Measurements from ENCODE around the gene PIAS4. TPM values are rescaled to one million over a fixed set of nuclear protein-coding genes. Genes with fewer than 3 reads are reported as not detected.
A peak's percentile ranks its signal among the peaks of the same experiment; 100 is the strongest.

PIAS4 gene
- total RNA-seq, 1 donor from 2014 or later = 36.4 TPM

- Mint-ChIP-seq H3K27ac (no peak overlapping the region), H3K4me1 (peaks cover 40% of the 10 kb centered on the region), H3K4me3 (no peak overlapping the region), H3K9me3 (no peaks in the 10 kb centered on the region), H3K27me3 (no peaks in the 10 kb centered on the region), H3K36me3 (ENCODE audit: low read depth) (peaks cover 32% of the 10 kb centered on the region)
- no peak for DNase-seq
- intact Hi-C loops (cut with micrococcal nuclease) = no loop called here
- no peak for TF ChIP-seq CTCF (IDR thresholded peaks at IDR 0.05)
- ATAC-seq (ENCODE audit: low read depth) = no peak
- ChIA-PET CTCF (interaction anchor here (1.0 kb wide), 1 partner anchor 127 kb away, joined by 3 read pairs; no protein-coding TSS in a partner anchor), POLR2A (interaction anchor here (1.0 kb wide), 1 partner anchor 29 kb away, joined by 3 read pairs; no protein-coding TSS in a partner anchor)
These were observed 5.6 kb downstream of the PIAS4 start for GRCh38 chr19:4012975-4013634.

GRCh38 chr19:4013886-4014540 lies 6.5 kb downstream of the PIAS4 start:
- peaks cover 35% of the 10 kb centered on the region for H3K4me1 Mint-ChIP-seq
- ATAC-seq (ENCODE audit: low read depth) (no peak), DNase-seq (no peak)
- TF ChIP-seq CTCF (IDR thresholded peaks at IDR 0.05) = no peak
- H3K9me3 Mint-ChIP-seq = no peaks in the 10 kb centered on the region
- H3K27ac Mint-ChIP-seq = no peak overlapping the region
- ChIA-PET POLR2A (no interaction called here), CTCF (no interaction called here)
- intact Hi-C loops (cut with micrococcal nuclease) = no loop called here
- no peak overlapping the region for H3K4me3 Mint-ChIP-seq
- H3K36me3 Mint-ChIP-seq (ENCODE audit: low read depth) = peaks cover 36% of the 10 kb centered on the region
- no peaks in the 10 kb centered on the region for H3K27me3 Mint-ChIP-seq

GRCh38 chr19:4014541-4015491 lies 7.3 kb downstream of the PIAS4 start:
- ATAC-seq (ENCODE audit: low read depth) (peak; percentile 75), DNase-seq (peak; percentile 34)
- H3K4me3 Mint-ChIP-seq = no peak overlapping the region
- TF ChIP-seq CTCF (IDR thresholded peaks at IDR 0.05) = no peak
- no peaks in the 10 kb centered on the region for H3K27me3 Mint-ChIP-seq
- ChIA-PET POLR2A (interaction anchor here (0.5 kb wide), 1 partner anchor 204 kb away, joined by 3 read pairs; no protein-coding TSS in a partner anchor), CTCF (no interaction called here)
- H3K4me1 Mint-ChIP-seq = peaks cover 27% of the 10 kb centered on the region
- intact Hi-C loops (cut with micrococcal nuclease) = no loop called here
- no peak overlapping the region for H3K27ac Mint-ChIP-seq
- peaks cover 36% of the 10 kb centered on the region for H3K36me3 Mint-ChIP-seq (ENCODE audit: low read depth)
- no peaks in the 10 kb centered on the region for H3K9me3 Mint-ChIP-seq

GRCh38 chr19:4015705-4016402 lies 8.3 kb downstream of the PIAS4 start:
- ATAC-seq (ENCODE audit: low read depth) (no peak), DNase-seq (no peak)
- H3K4me1 Mint-ChIP-seq = peaks cover 21% of the 10 kb centered on the region
- no peak for TF ChIP-seq CTCF (IDR thresholded peaks at IDR 0.05)
- H3K36me3 Mint-ChIP-seq (ENCODE audit: low read depth) = peaks cover 42% of the 10 kb centered on the region
- H3K27me3 Mint-ChIP-seq = no peaks in the 10 kb centered on the region
- no peak overlapping the region for H3K4me3 Mint-ChIP-seq
- H3K27ac Mint-ChIP-seq = no peak overlapping the region
- POLR2A ChIA-PET = interaction anchor here (0.5 kb wide), 1 partner anchor 205 kb away, joined by 3 read pairs; no protein-coding TSS in a partner anchor
- H3K9me3 Mint-ChIP-seq = no peaks in the 10 kb centered on the region
- CTCF ChIA-PET = no interaction called here
- intact Hi-C loops (cut with micrococcal nuclease) = no loop called here

Data from activated B cell treated with CpG ODN at 0.5 μM for 24 hours (primary cell).